ENCODE data around the gene HIGD1A.
"Not testable (repeated sequence)": the region's sequence is repeated elsewhere in the genome, so short reads cannot be mapped to it uniquely, and the experiment has no call there.

Gene HIGD1A

DNA sequence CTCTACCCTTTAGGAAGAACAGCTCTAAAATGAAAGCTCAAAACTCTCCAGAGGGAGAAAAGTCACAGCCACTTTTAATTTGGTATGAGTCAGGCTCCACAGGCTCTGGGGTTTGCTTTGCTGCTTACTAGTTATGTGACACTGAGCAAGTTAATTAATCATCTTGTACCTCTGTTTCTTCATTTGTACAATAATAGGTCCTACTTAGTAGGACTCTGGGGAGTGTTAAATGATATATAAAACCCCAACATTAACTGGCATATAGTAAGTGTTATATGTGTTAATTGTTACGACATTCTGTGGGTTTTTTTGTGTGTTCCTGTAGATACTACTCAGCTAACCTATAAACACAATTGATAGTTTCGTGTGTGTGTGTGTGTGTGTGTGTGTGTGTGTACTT is 11.5 kb upstream of the HIGD1A start:
- TF ChIP-seq, protein P1, sequence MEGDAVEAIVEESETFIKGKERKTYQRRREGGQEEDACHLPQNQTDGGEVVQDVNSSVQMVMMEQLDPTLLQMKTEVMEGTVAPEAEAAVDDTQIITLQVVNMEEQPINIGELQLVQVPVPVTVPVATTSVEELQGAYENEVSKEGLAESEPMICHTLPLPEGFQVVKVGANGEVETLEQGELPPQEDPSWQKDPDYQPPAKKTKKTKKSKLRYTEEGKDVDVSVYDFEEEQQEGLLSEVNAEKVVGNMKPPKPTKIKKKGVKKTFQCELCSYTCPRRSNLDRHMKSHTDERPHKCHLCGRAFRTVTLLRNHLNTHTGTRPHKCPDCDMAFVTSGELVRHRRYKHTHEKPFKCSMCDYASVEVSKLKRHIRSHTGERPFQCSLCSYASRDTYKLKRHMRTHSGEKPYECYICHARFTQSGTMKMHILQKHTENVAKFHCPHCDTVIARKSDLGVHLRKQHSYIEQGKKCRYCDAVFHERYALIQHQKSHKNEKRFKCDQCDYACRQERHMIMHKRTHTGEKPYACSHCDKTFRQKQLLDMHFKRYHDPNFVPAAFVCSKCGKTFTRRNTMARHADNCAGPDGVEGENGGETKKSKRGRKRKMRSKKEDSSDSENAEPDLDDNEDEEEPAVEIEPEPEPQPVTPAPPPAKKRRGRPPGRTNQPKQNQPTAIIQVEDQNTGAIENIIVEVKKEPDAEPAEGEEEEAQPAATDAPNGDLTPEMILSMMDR (IDR thresholded peaks at IDR 0.05; ENCODE audit: low read depth, low read length), result no peak

DNA sequence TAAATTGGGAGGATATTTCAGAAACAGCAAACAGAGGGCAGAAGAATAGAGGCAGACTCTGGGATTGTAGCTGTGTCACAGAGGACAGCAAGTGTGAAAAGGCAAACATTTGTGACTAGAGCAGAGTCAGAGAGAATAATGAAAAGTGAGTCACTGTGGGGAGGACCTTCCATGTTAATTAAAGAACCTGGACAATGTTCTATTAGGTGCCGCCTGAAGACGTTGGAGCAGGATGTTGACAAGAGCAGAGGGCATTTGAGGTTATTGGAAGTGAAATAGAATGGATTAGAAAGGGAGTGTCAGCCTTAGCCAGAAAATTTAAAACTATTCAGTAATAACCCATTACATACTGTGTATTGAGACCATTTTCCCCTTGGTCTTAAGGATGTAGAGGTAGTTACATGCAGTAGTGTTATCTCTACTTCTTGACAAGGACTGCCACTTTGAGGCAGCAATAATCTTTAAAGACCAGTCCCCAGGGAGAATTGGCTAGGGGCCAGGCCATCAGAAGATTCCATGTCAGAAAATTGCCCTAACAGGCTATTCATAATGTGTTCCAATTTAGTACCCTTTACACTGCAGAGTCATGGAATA is 10.7 kb upstream of the HIGD1A start:
- no peak for DNase-seq (ENCODE audit: extremely low read depth, low read depth)
- TF ChIP-seq, protein P1 (IDR thresholded peaks at IDR 0.05; ENCODE audit: low read depth, low read length), result no peak

More for the DNA sequence above, 11.5 kb upstream of the HIGD1A start:
- no peak for DNase-seq (ENCODE audit: extremely low read depth, low read depth)

DNA sequence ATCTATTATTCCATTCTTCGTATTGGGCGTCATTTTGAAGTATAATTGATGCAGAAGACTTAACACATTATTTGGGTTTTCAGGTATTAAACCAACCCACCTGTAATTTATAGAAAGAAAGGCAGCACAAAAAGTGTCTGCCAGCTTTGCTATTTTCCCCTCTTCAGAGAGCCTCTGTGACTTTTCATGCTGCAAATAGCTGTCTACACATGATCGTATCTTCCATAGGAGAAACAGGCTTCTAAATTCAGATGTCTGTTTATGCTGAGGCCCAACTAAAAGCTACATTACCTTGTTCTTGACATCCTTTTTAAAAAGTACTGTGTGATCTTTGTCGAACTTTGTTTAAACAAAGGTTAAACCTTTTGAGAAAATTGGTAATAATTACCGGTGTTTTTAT is 10.0 kb upstream of the HIGD1A start:
- TF ChIP-seq, protein P1 (IDR thresholded peaks at IDR 0.05; ENCODE audit: low read depth, low read length), result no peak
- DNase-seq (ENCODE audit: extremely low read depth, low read depth), result no peak

DNA sequence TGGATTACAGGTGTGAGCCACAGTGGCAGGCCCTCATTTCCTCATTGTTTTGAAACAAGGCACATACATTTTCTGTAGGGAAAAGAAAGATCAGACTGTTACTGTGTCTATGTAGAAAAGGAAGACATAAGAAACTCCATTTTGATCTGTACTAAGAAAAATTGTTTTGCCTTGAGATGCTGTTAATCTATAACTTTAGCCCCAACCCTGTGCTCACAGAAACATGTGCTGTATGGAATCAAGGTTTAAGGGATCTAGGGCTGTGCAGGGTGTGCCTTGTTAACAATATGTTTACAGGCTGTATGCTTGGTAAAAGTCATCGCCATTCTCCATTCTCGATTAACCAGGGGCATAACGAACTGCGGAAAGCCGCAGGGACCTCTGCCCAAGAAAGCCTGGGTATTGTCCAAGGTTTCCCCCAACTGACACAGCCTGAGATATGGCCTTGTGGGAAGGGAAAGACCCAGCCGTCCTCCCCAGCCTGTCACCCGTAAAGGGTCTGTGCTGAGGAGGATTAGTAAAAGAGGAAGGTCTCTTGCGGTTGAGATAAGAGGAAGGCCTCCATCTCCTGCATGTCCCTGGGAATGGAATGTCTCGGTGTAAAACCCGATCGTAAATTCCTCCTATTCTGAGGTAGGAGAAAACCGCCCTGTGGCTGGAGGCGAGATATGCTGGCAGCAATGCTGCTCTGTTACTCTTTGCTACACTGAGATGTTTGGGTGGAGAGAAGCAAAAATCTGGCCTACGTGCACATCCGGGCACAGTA is 7.0 kb upstream of the HIGD1A start:
- not testable (repeated sequence) for DNase-seq (ENCODE audit: extremely low read depth, low read depth)

DNA sequence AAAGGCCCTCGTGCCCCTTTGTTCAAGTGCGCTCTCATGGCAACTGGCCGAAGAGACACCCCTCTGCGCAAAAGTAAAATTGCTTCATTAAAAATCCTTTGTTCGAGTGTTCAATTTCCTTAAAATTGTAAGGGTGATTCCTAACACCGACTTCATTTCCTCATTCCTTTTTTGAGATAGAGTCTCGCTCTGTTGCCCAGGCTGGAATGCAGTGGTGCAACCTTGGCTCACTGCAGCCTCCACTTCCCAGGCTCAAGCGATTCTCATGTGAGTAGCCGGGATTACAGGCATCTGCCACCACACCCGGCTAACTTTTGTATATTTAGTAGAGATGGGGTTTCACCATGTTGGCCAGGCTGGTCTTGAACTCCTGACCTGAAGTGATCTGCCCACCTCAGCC is 6.4 kb upstream of the HIGD1A start:
- not testable (repeated sequence) for DNase-seq (ENCODE audit: extremely low read depth, low read depth)

DNA sequence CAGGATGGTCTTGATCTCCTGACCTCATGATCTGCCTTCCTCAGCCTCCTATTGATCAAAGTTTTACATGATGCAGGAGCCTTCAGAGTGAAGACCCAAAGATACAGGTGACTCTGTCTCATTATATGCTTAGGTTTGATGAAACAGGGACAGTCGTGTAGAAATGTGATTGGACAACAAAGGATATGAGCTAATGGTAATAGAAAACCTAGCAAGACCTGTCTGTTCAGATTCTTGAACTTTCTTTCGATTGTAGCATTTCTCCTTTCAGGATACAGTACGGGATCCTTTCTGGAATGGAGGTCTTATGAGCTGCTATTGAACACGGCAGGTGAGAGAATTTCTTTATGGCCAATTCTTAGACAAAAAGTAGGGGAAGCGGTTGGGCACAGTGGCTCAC is 4.9 kb upstream of the HIGD1A start, which contains the start of gene ACKR2:
TSS of gene ACKR2 (plus strand) at position 244 of the 400 bp plus-strand sequence. CDS start 55,058 bp downstream, outside the sequence.
- DNase-seq (ENCODE audit: extremely low read depth, low read depth), result no peak
- TF ChIP-seq, protein P1 (IDR thresholded peaks at IDR 0.05; ENCODE audit: low read depth, low read length), result no peak

DNA sequence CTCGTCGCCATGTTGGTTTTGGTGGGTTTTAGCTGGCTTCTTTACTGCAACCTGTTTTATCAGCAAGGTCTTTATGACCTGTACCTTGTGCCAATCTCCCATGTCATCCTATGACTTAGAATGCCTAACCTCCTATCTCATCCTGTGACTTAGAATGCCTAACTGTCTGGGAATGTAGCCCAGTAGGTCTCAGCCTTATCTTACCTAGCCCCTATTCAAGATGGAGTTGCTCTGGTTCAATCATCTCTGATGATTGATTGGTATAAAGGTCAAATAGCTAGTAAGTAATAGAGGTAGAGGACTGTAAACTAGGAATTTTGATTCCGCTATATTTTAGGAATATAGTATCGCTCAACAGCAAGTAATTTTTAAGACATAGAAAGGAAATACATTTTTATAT is 3.6 kb upstream of the HIGD1A start:
- TF ChIP-seq, protein P1 (IDR thresholded peaks at IDR 0.05; ENCODE audit: low read depth, low read length), result no peak

DNA sequence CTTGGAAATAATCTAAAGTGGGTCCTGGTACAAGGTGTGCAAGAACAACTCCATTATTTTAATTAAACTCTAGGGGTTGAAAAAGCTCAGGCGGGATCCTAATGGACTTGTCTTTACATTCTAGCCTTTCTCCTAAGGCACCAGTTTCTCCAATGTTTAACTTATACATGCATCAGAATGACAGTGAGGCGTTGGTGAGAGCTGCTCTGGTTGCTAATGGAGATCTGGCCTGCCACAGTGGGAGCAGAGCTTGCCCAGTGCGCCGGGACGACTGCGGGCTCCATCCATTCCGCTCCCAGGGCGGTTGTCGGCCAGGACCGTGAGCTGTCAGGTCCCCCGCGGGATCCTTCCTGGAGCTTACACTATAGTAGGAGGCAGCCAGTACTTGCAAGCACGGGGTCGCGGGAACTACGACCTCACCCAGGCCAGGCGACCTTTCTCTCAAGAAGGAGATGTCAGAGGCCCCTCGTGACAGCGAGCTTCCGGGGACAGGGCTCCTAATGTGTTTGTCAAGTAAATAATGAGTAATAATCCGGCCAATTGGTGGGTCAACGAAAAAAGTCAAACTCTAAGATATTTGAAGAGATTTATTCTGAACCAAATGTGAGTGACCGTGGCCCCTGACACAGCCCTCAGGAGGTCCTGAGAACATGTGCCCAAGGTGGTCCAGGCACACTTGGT is 991 bp upstream of the HIGD1A start:
- no peak for DNase-seq (ENCODE audit: extremely low read depth, low read depth)
- TF ChIP-seq, protein P1 (IDR thresholded peaks at IDR 0.05; ENCODE audit: low read depth, low read length), result no peak

More for the DNA sequence above, 3.6 kb upstream of the HIGD1A start:
- no peak for DNase-seq (ENCODE audit: extremely low read depth, low read depth)

Measured in AG09319 (cell line).